Upper lobe of left lung (tissue), 6 donors: ENCODE results near the gene PRPS1. TPM values are rescaled to one million over a fixed set of nuclear protein-coding genes. Genes with fewer than 3 reads are reported as not detected.
A peak's percentile ranks its signal among the peaks of the same experiment; 100 is the strongest.

Experiments
- ATAC-seq, 2 donors: fragments of 200-7000 bp; cut with Tn5 transposase; one replicate each; pipeline ENCODE4 v1.9.1; 2022; ENCODE audit warnings: mild to moderate bottlenecking in 2 of 2, moderate library complexity in 2 of 2; ENCODE audit not compliant: low FRiP score in 2 of 2
- DNase-seq, 2 donors: peaks; one replicate each; pipeline ENCODE4 v3.0.0-alpha.2; 2019 to 2020
- H3K27ac ChIP-seq, 4 donors: fragments of 200-600 bp; sonication (generic); one replicate each; pipeline ENCODE4 v1.5.1; 2016 to 2019
- H3K27me3 ChIP-seq, 4 donors: fragments of 200-600 bp; sonication (generic); one replicate each; pipeline ENCODE4 v1.5.1; 2017 to 2019
- H3K36me3 ChIP-seq, 4 donors: fragments of 200-600 bp; sonication (generic); one replicate each; pipeline ENCODE4 v1.5.1; 2016 to 2019
- H3K4me1 ChIP-seq, 4 donors: fragments of 200-600 bp; sonication (generic); one replicate each; pipeline ENCODE4 v1.5.1; 2018 to 2019
- H3K4me3 ChIP-seq, 4 donors: fragments of 200-600 bp; sonication (generic); one replicate each; pipeline ENCODE4 v1.5.1; 2017 to 2019; ENCODE audit warnings: mild to moderate bottlenecking in 2 of 4, moderate library complexity in 1 of 4
- H3K9me3 ChIP-seq, 4 donors: fragments of 200-600 bp; sonication (generic); one replicate each; pipeline ENCODE4 v1.5.1; 2018 to 2019
- CTCF ChIP-seq, 6 experiments: fragments of 450-650 bp in 4 of 6; fragments of 200-600 bp in 2 of 6; sonication (generic) in 2 of 6; IDR thresholded peaks; one replicate each; pipeline ENCODE4 v1.5.1; 2016 to 2019; ENCODE audit warnings: antibody characterized with exemption in 6 of 6
- EP300 ChIP-seq, 4 donors: sonication (generic); formaldehyde crosslinking; IDR thresholded peaks; one replicate each; pipeline ENCODE4 v1.5.1; 2017; ENCODE audit warnings: antibody characterized with exemption in 4 of 4, control low read depth in 2 of 4
- POLR2A ChIP-seq, 4 donors: fragments of 450-650 bp; IDR thresholded peaks; one replicate each; pipeline ENCODE4 v1.5.1; 2016 to 2017; ENCODE audit warnings: antibody characterized with exemption in 4 of 4, mild to moderate bottlenecking in 2 of 4
- POLR2AphosphoS5 ChIP-seq, 2 donors: sonication (generic); formaldehyde crosslinking; IDR thresholded peaks; one replicate each; pipeline ENCODE4 v1.5.1; 2017; ENCODE audit warnings: antibody characterized with exemption in 2 of 2
- WGBS, 2 donors: methylation state at CpG; one replicate each; pipeline ENCODE4 v1.1.5; 2017 to 2018; 5-methylcytosine and 5-hydroxymethylcytosine counted together
- total RNA-seq, 6 donors: library from RNA; depleted of rRNA in 4 of 6; stranded (reverse); fragments of >200 nt in 4 of 6; gene quantifications; one replicate each; pipeline versions ENCODE4 v1.1.0 to v1.2.1, GENCODE V29; 2016 to 2021
- donor health status: DM: no; HTN: no; CAD: no; lungs with moderate emphysema.
- donor health status: DM: no; HTN: yes; CAD: no; lungs with severe emphysema.

PRPS1 gene
- total RNA-seq, 6 donors from 2014 or later, result 10.5 to 32.7 (median 24.6) TPM

GRCh38 chrX:107628662-107629539, 591 bp downstream of the PRPS1 start:
- DNase-seq (peak in 1 of 2 donors; percentile 41), ATAC-seq (peak; percentile 57 to 61)
- H3K9me3 ChIP-seq, result no peaks in the 10 kb centered on the region
- H3K36me3 ChIP-seq, result no peaks in the 10 kb centered on the region
- peak overlapping the region; percentile 42 to 66 (median 62) for H3K4me3 ChIP-seq
- TF ChIP-seq POLR2AphosphoS5 (IDR thresholded peaks at IDR 0.05) (no peak), POLR2A (IDR thresholded peaks at IDR 0.05) (no peak), EP300 (IDR thresholded peaks at IDR 0.05) (no peak), CTCF (IDR thresholded peaks at IDR 0.05) (no peak)
- H3K27ac ChIP-seq, result peak overlapping the region; percentile 79 to 85 (median 83)
- peaks cover 0 to 7% (median 2%) of the 10 kb centered on the region in 4 donors for H3K4me1 ChIP-seq
- 0 to 35% methylated on average over 8 to 29 of the region's 29 CpGs for WGBS, 2 donors
- no peaks in the 10 kb centered on the region for H3K27me3 ChIP-seq

- no peaks in the 10 kb centered on the region for H3K36me3 ChIP-seq
- peaks cover 0 to 7% (median 2%) of the 10 kb centered on the region in 4 donors for H3K4me1 ChIP-seq
- ATAC-seq, result no peak
- no peaks in the 10 kb centered on the region for H3K9me3 ChIP-seq
- H3K27ac ChIP-seq, result no peak overlapping the region
- TF ChIP-seq CTCF (IDR thresholded peaks at IDR 0.05), result no peak
- TF ChIP-seq POLR2A (IDR thresholded peaks at IDR 0.05), result no peak
- no peak for TF ChIP-seq EP300 (IDR thresholded peaks at IDR 0.05)
- TF ChIP-seq POLR2AphosphoS5 (IDR thresholded peaks at IDR 0.05), result no peak
- no peak for DNase-seq
- 5 to 34% methylated on average over 5 of the region's 5 CpGs for WGBS, 2 donors
- H3K4me3 ChIP-seq, result peak overlapping the region in 3 of 4 donors; percentile 61 to 66 (median 64)
- no peaks in the 10 kb centered on the region for H3K27me3 ChIP-seq
Measured at GRCh38 chrX:107629540-107629909, 1.2 kb downstream of the PRPS1 start.

GRCh38 chrX:107630031-107630689, 1.9 kb downstream of the PRPS1 start:
- TF ChIP-seq POLR2AphosphoS5 (IDR thresholded peaks at IDR 0.05) (no peak), CTCF (IDR thresholded peaks at IDR 0.05) (no peak), EP300 (IDR thresholded peaks at IDR 0.05) (no peak), POLR2A (IDR thresholded peaks at IDR 0.05) (no peak)
- ATAC-seq (no peak), DNase-seq (no peak)
- no peaks in the 10 kb centered on the region for H3K36me3 ChIP-seq
- WGBS, 2 donors, result 33 to 47% methylated on average over 3 of the region's 3 CpGs
- peak overlapping the region in 1 of 4 donors; percentile 66 for H3K4me3 ChIP-seq
- peaks cover 0 to 7% (median 2%) of the 10 kb centered on the region in 4 donors for H3K4me1 ChIP-seq
- no peak overlapping the region for H3K27ac ChIP-seq
- H3K9me3 ChIP-seq, result no peaks in the 10 kb centered on the region
- no peaks in the 10 kb centered on the region for H3K27me3 ChIP-seq

- Histone ChIP-seq H3K9me3 (no peaks in the 10 kb centered on the region), H3K36me3 (no peaks in the 10 kb centered on the region), H3K27me3 (no peaks in the 10 kb centered on the region), H3K4me1 (peaks cover 0 to 7% (median 2%) of the 10 kb centered on the region in 4 donors), H3K27ac (no peak overlapping the region), H3K4me3 (no peak overlapping the region)
- DNase-seq (no peak), ATAC-seq (no peak)
- WGBS, 2 donors, result 80 to 88% methylated on average over 1 of the region's 1 CpG
- TF ChIP-seq EP300 (IDR thresholded peaks at IDR 0.05), result no peak
- no peak for TF ChIP-seq POLR2A (IDR thresholded peaks at IDR 0.05)
- TF ChIP-seq CTCF (IDR thresholded peaks at IDR 0.05), result no peak
- no peak for TF ChIP-seq POLR2AphosphoS5 (IDR thresholded peaks at IDR 0.05)
Measured at GRCh38 chrX:107632346-107632745, 4.0 kb downstream of the PRPS1 start.
